T47D (cell line): ENCODE data around the gene MCM8.
"Not testable (repeated sequence)": the region's sequence is repeated elsewhere in the genome, so short reads cannot be mapped to it uniquely, and the experiment has no call there.

Experiments
- DNase-seq, 2 experiments: peaks; one replicate each; pipeline versions ENCODE4 v3.0.0 to v3.0.0-alpha.2; 2011 to 2012; ENCODE audit warnings: low read depth in 1 of 2, low spot score in 1 of 2
- JUND ChIP-seq: IDR thresholded peaks from 2 replicates; pipeline ENCODE4 v1.6.1; 2012; ENCODE audit warnings: low read depth
- in situ Hi-C: cut with HindIII; loops from 2 replicates; pipeline ENCODE4 v1.10.0; 2016; ENCODE audit warnings: low sequenced_read_pairs, low pct_unique_long_range_greater_than_20kb

The MCM8 gene

GRCh38 chr20:6026051-6026450, 75.6 kb downstream of the MCM8 start:
- in situ Hi-C loops, result no loop called here
- no peak for DNase-seq
- no peak for TF ChIP-seq JUND

GRCh38 chr20:6028818-6029217, 78.4 kb downstream of the MCM8 start:
- in situ Hi-C loops, result no loop called here
- no peak for TF ChIP-seq JUND
- DNase-seq, result no peak

DNA sequence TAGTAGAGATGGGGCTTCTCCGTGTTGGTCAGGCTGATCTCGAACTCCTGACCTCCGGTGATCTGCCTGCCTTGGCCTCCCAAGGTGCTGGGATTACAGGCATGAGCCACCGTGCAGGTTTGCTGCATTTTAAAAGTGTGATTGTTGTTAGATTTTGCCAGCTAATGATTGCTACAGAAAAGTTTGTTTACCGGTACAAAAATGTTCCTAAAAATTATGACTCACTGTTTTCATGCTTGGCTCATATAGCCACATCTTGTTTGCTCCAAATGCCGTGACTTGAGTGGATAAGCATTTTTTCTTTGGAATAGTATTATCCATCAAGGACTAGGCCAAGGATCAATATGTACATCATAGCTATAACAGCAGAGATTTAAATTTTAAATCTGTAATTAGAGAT, 79.1 kb downstream of the MCM8 start:
- TF ChIP-seq JUND, result no peak
- no peak for DNase-seq
- in situ Hi-C loops, result no loop called here

DNA sequence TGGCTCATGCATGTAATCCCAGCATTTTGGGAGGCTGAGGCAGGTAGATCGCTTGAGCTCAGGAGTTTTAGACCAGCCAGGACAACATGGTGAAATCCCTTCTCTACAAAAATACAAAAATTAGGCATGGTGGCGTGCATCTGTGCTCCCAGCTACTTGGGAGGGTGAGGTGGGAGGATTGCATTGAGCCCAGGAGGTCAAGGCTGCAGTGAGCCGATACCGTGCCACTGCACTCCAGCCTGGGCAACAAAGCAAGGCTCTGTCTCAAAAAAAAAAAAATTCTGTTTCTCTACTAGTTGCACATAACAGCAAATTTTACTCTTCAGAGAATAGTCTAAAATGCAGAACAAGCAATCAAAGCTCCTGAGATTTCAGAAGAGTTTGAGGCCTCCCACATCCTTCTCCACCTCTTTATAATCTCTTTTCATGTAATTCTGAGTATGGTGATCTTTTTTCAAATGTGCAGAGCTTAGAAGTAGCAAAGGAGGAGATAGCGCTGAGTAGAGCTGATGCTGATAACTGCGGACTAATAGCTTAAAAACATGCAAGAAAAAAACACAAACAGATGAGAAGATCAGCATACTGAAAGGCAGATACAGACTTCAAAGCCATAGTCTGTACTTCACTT, 80.1 kb downstream of the MCM8 start:
- in situ Hi-C loops, result no loop called here
- TF ChIP-seq JUND, result no peak
- DNase-seq, result no peak

GRCh38 chr20:6032907-6033306, 82.5 kb downstream of the MCM8 start:
- DNase-seq, in situ Hi-C loops: not testable (repeated sequence)

- no peak for DNase-seq
- in situ Hi-C loops, result no loop called here
- no peak for TF ChIP-seq JUND
Measured at GRCh38 chr20:6034134-6034969, 83.9 kb downstream of the MCM8 start.

DNA sequence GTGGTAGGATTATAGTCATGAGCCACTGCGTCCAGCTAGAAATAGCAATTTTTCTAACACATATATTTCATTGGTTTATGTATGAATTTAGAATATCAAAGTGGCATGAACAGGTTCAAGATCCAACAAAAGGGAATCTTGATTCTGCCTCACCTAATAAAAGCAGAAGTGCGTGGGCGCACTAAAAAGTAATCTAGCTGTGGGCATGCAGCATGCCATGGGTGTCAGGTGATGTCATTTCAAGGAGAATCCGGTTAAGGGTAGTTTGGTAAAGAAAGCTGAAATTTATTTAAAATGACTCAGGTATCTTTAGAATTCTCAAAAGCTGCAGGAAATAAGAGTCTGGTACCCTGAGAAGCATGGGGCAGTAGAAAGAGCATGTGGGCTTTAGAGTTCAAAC, 85.8 kb downstream of the MCM8 start:
- no peak for DNase-seq
- no peak for TF ChIP-seq JUND
- in situ Hi-C loops, result no loop called here

DNA sequence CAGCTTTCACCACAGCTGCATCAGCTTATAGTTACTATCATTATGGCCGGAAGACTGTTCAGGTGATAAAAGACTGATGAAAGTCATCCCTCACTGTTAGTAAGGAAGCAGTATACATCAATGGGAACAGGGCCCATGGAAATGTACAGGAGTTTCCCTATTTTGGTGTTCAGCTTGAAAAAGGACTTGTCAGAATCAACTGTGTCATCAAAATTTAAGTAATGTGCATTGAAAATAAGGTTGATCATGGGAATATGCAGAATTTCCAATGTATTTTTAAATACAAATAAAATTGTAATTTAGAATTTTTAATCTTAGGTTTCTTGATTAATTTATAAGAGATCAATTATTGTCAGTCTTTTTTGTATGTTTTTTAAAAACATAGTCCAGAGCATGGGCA, 86.6 kb downstream of the MCM8 start:
- TF ChIP-seq JUND, result no peak
- DNase-seq, result no peak
- in situ Hi-C loops, result no loop called here

DNA sequence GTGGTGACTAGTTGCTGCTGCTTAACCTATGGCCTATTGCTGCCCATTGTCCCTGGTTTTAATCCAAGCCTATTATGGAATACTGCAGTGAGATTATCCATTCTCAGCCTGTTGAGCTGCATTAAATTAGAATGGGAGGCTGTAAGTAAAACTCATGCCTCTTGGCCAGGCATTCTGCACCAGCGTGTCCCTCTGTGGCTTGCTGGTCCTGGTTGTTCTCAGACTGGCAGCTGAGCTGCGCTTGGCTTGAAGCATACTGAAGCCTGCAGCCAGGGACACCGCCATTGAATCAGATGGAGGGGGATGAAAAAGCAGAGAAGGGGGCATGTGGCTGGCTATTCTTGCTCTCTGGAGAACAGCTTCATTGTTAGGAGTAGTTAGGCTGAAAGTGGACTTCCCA, 87.8 kb downstream of the MCM8 start:
- in situ Hi-C loops, result no loop called here
- TF ChIP-seq JUND, result no peak
- DNase-seq, result no peak

GRCh38 chr20:6039766-6040165, 89.3 kb downstream of the MCM8 start:
- in situ Hi-C loops, result no loop called here
- TF ChIP-seq JUND, result no peak
- no peak for DNase-seq

DNA sequence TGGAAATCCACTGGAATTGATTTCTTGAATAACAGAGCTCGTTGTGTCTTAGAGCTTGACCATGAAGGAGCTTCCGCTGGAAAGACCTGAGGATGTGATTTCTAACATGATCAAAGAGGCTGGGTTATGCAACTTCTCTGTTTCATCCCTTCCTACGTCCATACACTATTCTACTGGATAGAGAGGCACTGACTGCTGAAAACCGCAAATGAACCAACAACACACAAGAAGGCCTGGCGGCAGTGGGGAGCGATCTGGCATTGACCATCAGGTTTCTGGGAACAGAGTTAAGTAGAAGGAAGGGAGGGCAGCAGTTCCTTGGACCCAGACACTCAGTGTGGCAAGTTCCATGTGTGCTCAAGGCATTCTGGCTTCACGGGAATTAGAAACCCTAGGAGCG, 90.1 kb downstream of the MCM8 start:
- no peak for DNase-seq
- no peak for TF ChIP-seq JUND
- in situ Hi-C loops, result no loop called here

DNA sequence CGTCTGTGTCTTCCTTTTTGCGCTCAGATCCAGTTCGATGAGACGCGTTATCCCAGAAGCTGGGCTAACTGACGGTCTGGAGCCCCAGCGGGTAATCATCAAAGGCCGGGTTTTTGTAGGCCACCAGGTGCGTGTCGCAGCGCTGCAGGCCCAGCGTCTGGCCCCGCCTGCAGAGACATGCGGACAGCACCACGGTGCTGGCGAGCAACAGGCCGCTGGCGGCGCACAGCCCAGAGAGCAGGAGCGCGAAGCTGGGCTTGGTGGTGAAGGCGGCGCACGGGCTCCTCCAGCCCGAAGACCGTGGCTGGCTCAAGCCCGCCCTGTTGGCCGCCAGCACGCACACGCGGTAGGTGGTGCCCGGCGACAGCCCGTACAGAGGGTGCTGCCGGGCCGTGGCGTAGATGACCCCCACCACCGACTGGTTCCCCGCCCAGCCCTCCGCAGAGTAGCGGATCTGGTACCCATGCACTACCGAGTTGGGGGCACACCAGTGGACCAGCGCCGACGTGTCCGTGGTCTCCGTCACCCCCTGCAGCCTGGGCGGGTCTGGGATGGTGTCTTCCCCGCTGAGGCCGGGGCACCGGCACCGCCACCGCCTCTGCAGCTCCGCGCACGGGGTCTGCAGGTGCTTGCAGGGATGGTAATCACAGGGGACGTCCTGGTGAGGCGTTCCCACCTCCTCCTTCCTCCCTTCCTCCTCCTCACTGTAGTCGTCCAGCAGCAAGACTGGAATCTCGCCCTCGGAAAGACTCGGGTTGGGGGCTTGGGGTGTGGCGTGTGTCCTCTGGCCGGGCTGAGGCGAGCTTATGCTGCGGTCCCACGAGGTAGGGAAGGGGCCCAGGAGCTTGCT, 90.7 kb downstream of the MCM8 start:
- TF ChIP-seq JUND, result no peak
- in situ Hi-C loops, result no loop called here
- DNase-seq, result no peak

- in situ Hi-C loops, result no loop called here
- no peak for DNase-seq
- TF ChIP-seq JUND, result no peak
Measured at GRCh38 chr20:6041808-6042265, 91.4 kb downstream of the MCM8 start.
